ENCODE results near the gene TOB1. TPM values are rescaled to one million over a fixed set of nuclear protein-coding genes. Genes with fewer than 3 reads are reported as not detected.
A peak's percentile ranks its signal among the peaks of the same experiment; 100 is the strongest.

The TOB1 gene, protein sequence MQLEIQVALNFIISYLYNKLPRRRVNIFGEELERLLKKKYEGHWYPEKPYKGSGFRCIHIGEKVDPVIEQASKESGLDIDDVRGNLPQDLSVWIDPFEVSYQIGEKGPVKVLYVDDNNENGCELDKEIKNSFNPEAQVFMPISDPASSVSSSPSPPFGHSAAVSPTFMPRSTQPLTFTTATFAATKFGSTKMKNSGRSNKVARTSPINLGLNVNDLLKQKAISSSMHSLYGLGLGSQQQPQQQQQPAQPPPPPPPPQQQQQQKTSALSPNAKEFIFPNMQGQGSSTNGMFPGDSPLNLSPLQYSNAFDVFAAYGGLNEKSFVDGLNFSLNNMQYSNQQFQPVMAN
- 100 to 1,000 TPM in 1 of 4 donors, 10 to 100 TPM in 3; 48.6 to 142 (median 81.3) TPM for total RNA-seq

- peak within 1 kb of the TSS; percentile 98 to 100 (median 100) for H3K27ac ChIP-seq
- H3K4me3 ChIP-seq = peak within 1 kb of the TSS; percentile 92 to 98 (median 97)
- peaks cover 0 to 50% (median 18%) of the 10 kb centered on the region in 4 donors for H3K4me1 ChIP-seq
- DNase-seq (ENCODE audit: low spot score in 2 of 2) = peak; percentile 90 to 94
- H3K9me3 ChIP-seq = no peaks in the 10 kb centered on the region
- H3K27me3 ChIP-seq = no peaks in the 10 kb centered on the region
- 1 to 2% methylated on average over 26 to 45 of the region's 75 CpGs for WGBS, 2 donors
- TF ChIP-seq POLR2A (IDR thresholded peaks at IDR 0.05) (peak; percentile 98 to 99), EP300 (IDR thresholded peaks at IDR 0.05) (peak; percentile 88 to 100)
- TF ChIP-seq, protein P1, sequence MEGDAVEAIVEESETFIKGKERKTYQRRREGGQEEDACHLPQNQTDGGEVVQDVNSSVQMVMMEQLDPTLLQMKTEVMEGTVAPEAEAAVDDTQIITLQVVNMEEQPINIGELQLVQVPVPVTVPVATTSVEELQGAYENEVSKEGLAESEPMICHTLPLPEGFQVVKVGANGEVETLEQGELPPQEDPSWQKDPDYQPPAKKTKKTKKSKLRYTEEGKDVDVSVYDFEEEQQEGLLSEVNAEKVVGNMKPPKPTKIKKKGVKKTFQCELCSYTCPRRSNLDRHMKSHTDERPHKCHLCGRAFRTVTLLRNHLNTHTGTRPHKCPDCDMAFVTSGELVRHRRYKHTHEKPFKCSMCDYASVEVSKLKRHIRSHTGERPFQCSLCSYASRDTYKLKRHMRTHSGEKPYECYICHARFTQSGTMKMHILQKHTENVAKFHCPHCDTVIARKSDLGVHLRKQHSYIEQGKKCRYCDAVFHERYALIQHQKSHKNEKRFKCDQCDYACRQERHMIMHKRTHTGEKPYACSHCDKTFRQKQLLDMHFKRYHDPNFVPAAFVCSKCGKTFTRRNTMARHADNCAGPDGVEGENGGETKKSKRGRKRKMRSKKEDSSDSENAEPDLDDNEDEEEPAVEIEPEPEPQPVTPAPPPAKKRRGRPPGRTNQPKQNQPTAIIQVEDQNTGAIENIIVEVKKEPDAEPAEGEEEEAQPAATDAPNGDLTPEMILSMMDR (IDR thresholded peaks at IDR 0.05) = peak in 2 of 5 experiments; percentile 10 to 51
- peaks cover 0 to 18% (median 15%) of the 10 kb centered on the region in 3 donors for H3K36me3 ChIP-seq
Measured at GRCh38 chr17:50866261-50866949, at the start of gene TOB1. Gene TOB1 (minus strand): TSS chr17:50866354. CDS start chr17:50864017, 2,337 bp downstream.

DNA sequence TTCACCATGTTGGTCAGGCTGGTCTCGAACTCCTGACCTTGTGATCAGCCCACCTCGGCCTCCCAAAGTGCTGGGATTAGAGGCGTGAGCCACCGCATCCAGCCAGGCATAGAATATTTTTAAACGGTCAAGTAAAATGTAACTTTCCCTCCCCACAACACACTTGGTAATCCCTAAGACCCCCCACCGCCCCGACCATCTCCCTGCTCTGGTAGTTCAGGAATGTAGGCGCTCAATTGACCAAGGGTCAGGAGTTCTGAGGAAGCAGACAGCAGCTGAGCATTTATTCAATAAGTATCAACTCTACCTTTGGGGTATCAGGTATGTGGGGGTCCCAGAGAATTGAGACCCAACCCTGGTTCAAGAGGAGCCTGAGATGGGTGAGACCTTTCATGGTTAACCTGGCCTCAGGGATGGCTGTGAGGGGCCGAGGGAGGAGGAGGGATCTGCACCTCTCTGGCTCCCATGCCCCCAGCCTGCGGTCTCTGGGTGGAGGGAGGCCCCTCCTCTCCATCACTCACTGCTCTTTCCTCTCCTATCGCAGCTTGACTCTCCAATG, 48.4 kb upstream of the TOB1 start:
- no peaks in the 10 kb centered on the region for H3K9me3 ChIP-seq
- TF ChIP-seq, protein P1 (IDR thresholded peaks at IDR 0.05) = no peak
- no peak for TF ChIP-seq EP300 (IDR thresholded peaks at IDR 0.05)
- no peak for TF ChIP-seq POLR2A (IDR thresholded peaks at IDR 0.05)
- no peaks in the 10 kb centered on the region for H3K27me3 ChIP-seq
- no peak overlapping the region for H3K27ac ChIP-seq
- H3K36me3 ChIP-seq = no peaks in the 10 kb centered on the region
- H3K4me1 ChIP-seq = peaks cover 0 to 48% (median 18%) of the 10 kb centered on the region in 4 donors
- no peak for DNase-seq (ENCODE audit: low spot score in 2 of 2)
- H3K4me3 ChIP-seq = no peak overlapping the region
- WGBS, 2 donors = 82 to 84% methylated on average over 11 of the region's 11 CpGs

GRCh38 chr17:50913120-50913519, 47.0 kb upstream of the TOB1 start:
- WGBS, 2 donors = 86 to 90% methylated on average over 2 of the region's 2 CpGs
- peaks cover 0 to 38% (median 5%) of the 10 kb centered on the region in 4 donors for H3K4me1 ChIP-seq
- no peak overlapping the region for H3K27ac ChIP-seq
- no peaks in the 10 kb centered on the region for H3K27me3 ChIP-seq
- TF ChIP-seq, protein P1 (IDR thresholded peaks at IDR 0.05) = no peak
- TF ChIP-seq POLR2A (IDR thresholded peaks at IDR 0.05) = no peak
- no peak for TF ChIP-seq EP300 (IDR thresholded peaks at IDR 0.05)
- no peaks in the 10 kb centered on the region for H3K9me3 ChIP-seq
- H3K36me3 ChIP-seq = no peaks in the 10 kb centered on the region
- no peak for DNase-seq (ENCODE audit: low spot score in 2 of 2)
- no peak overlapping the region for H3K4me3 ChIP-seq

GRCh38 chr17:50911890-50912289, 45.7 kb upstream of the TOB1 start:
- Histone ChIP-seq H3K27me3 (no peaks in the 10 kb centered on the region), H3K4me3 (no peak overlapping the region), H3K9me3 (no peaks in the 10 kb centered on the region), H3K36me3 (no peaks in the 10 kb centered on the region), H3K4me1 (peaks cover 0 to 27% (median 1%) of the 10 kb centered on the region in 4 donors), H3K27ac (no peak overlapping the region)
- no peak for DNase-seq (ENCODE audit: low spot score in 2 of 2)
- no peak for TF ChIP-seq EP300 (IDR thresholded peaks at IDR 0.05)
- TF ChIP-seq, protein P1 (IDR thresholded peaks at IDR 0.05) = no peak
- no peak for TF ChIP-seq POLR2A (IDR thresholded peaks at IDR 0.05)
- WGBS, 2 donors = 65 to 70% methylated on average over 2 to 4 of the region's 4 CpGs
